Activated T-cell treated with anti-CD3 and anti-CD28 coated beads, Interleukin-2, amount 50 U/mL, for 72 hours (primary cell): ENCODE data around the gene DUSP2. TPM values are rescaled to one million over a fixed set of nuclear protein-coding genes. Genes with fewer than 3 reads are reported as not detected.
"Not testable (repeated sequence)": the region's sequence is repeated elsewhere in the genome, so short reads cannot be mapped to it uniquely, and the experiment has no call there.

ENCODE experiments used
- ATAC-seq, 2 donors: fragments of 150-1000 bp; cut with Tn5 transposase; replicated peaks in 1 of 2; 2 replicates each; pipeline ENCODE4 v1.10.0; 2021; ENCODE audit warnings: moderate library complexity in 2 of 2, mild to moderate bottlenecking in 1 of 2
- DNase-seq, 2 donors: peaks; one replicate each; pipeline ENCODE4 v3.0.0; 2021 to 2022; ENCODE audit warnings: mixed read lengths in 1 of 2
- H3K27ac Mint-ChIP-seq: one replicate; pipeline ENCODE4 v1.8.0; 2022; ENCODE audit warnings: mild to moderate bottlenecking, moderate library complexity, mixed read lengths
- H3K27me3 Mint-ChIP-seq: one replicate; pipeline ENCODE4 v1.8.0; 2022; ENCODE audit warnings: low read depth, mixed read lengths
- H3K36me3 Mint-ChIP-seq, 2 donors: one replicate each; pipeline ENCODE4 v1.8.0; 2022; ENCODE audit warnings: mixed read lengths in 2 of 2, mild to moderate bottlenecking in 1 of 2; ENCODE audit not compliant: insufficient read depth in 2 of 2
- H3K4me1 Mint-ChIP-seq: one replicate; pipeline ENCODE4 v1.8.0; 2022; ENCODE audit warnings: low read depth, mixed read lengths
- H3K4me3 Mint-ChIP-seq, 2 donors: one replicate each; pipeline ENCODE4 v1.8.0; 2022; ENCODE audit warnings: mild to moderate bottlenecking in 2 of 2, mixed read lengths in 2 of 2, moderate library complexity in 2 of 2
- H3K9me3 Mint-ChIP-seq, 2 donors: one replicate each; pipeline ENCODE4 v1.8.0; 2022; ENCODE audit warnings: mixed read lengths in 2 of 2
- total RNA-seq, 2 donors: library from RNA; stranded (reverse); gene quantifications; one replicate each; pipeline ENCODE4 v1.2.3, GENCODE V29; 2022

Gene DUSP2
- total RNA-seq, 2 donors from 2014 or later: 340 to 388 TPM

DNA sequence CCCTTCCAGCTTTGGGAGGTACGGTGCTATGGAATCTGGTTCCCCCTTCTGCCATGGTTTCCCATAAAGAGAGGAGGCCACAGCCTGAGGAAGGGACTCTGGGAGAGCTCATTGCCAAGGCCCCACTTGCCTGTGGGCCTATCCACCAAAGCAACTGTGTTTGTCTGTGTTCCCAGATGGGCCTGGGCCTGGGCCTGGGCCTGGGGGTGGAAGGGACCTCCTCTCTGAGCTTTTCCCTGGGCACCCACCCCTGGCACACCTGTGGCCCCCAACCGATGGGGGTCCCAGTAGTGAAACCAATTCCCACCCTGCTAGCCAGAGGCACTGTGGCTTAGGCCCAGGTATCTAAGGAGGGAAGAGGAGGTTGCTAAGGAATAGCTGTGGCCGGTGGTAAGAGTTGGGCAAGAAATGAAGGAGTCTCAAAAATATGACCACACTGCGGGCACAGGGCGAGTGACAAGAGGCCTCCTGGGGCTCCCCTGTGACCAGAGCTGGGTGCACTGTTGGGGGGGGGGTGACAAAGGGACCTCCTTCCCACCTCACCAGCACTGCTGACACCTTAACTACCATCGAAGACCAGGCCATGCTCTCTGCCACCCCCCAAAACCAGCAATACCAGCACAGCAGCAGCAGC lies 4.9 kb upstream of the DUSP2 start:
- Mint-ChIP-seq H3K9me3 (no peaks in the 10 kb centered on the region), H3K4me1 (peaks cover 92% of the 10 kb centered on the region), H3K27ac (no peak overlapping the region), H3K36me3 (no peaks in the 10 kb centered on the region), H3K4me3 (no peak overlapping the region), H3K27me3 (no peaks in the 10 kb centered on the region)
- ATAC-seq: no peak
- DNase-seq: no peak

DNA sequence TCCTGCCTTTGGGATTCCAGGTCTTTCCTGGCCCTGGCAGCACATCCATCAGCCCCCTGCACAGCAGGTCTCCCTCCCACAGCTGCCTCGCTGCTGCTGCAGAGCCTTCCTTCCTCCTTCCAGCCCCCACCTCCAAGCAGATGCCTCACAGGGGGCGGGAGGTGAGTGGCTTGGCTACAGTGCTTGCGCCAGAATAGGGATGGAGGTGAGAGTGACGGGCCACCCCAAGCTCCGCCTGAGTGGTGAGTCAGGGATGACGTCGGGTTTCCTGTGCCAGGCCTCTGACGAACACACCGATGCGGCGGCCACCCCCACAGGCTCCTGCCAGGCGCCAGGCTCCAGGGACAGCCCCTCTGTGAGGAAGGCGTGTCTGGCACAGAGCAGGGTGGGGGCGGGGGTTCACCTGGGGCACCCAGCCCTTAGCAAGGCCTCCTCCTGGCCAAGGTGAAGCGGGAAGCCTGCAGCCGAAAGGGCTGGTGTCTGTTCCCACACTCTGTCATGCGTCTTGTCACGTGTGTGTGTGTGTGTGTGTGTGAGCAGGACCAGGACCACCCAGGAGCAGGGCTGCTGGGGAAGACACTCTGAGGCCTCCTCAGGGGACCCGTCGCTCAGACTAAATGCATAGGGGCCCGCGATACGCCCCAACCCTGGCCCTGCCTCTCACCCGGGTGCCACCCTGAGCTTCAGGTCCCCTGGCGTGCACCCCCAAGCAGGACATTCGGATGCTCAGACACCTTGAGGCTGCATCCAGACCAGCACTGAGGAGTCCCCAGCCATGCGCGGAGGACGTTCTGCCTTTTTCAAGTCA lies 3.4 kb upstream of the DUSP2 start:
- no peaks in the 10 kb centered on the region for H3K27me3 Mint-ChIP-seq
- peak; percentile 57 to 67 for ATAC-seq
- H3K9me3 Mint-ChIP-seq: no peaks in the 10 kb centered on the region
- H3K36me3 Mint-ChIP-seq: peaks cover 8 to 10% of the 10 kb centered on the region in 2 donors
- peak overlapping the region; percentile 76 to 94 for H3K4me3 Mint-ChIP-seq
- peak overlapping the region; percentile 95 for H3K27ac Mint-ChIP-seq
- H3K4me1 Mint-ChIP-seq: peaks cover 81% of the 10 kb centered on the region
- peak; percentile 97 to 98 for DNase-seq

DNA sequence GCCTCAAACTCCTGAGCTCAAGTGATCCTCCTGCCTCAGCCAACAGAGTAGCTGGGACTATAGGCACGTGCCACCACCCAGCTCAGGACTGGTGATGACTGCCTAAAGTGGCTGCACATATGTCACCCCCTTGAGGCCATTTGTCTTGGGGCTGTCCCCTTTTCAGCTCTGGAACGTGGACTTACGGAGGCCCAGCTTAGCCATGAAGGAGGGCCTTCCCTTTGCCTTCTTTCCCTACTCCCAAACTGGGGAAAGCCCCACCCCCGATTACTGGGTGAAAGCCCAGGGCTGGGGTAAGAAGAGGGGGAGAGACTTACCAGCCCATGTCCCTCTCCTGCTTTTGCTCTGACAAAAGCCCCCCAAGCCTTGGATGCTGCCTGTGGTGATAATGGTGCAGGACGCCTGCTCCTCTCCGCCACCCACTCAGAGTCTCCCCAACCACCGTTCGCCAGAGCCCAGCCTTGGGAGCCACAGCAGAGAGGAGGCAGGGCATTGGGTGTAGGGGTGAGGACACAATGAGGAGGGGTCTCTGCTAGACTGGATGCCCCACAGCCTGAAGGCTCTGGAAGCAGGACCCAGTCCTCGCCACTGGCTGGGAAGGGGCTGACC lies 2.5 kb upstream of the DUSP2 start:
- Mint-ChIP-seq H3K36me3 (peaks cover 13 to 15% of the 10 kb centered on the region in 2 donors), H3K4me3 (peak overlapping the region; percentile 76 to 94), H3K27ac (peak overlapping the region; percentile 95), H3K9me3 (no peaks in the 10 kb centered on the region), H3K27me3 (no peaks in the 10 kb centered on the region), H3K4me1 (peaks cover 73% of the 10 kb centered on the region)
- ATAC-seq (no peak), DNase-seq (peak; percentile 51 to 55)

DNA sequence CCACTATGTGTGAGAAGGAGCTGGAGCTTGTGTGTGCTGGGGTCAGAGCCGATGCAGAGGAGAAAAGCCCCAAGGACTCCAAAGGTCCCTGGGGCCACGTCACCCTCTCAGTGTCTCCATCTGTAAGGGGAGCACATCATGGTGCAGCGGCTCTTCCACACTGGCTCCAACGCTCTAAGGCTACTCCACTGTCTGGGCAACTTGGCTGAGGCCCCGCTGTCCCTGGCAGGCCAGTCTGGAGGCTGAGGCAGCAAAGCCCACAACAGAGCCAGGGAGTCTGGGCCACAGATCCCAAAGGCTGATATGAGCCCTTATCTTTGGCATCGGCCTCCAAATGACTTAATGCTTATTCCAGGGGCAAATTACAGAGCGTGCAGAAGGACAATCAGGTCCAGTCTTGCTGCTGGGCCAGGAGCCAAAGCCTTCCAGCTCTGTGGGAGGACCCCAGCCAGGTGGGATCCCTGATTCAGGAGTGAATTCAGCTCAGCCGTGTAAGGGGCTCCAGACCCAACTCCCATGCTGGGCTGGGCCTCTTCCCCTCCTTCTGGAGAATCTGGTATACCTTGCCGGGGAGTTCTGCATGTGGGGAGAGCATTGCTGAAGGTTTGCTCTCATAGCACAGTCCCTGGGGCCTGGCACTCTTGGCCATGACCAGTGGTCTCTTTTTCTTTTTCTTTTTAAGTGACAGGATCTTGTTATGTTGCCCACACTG lies 1.8 kb upstream of the DUSP2 start:
- Mint-ChIP-seq H3K4me3 (peak overlapping the region; percentile 76 to 94), H3K27me3 (no peaks in the 10 kb centered on the region), H3K9me3 (no peaks in the 10 kb centered on the region), H3K36me3 (peaks cover 17 to 18% of the 10 kb centered on the region in 2 donors), H3K4me1 (peaks cover 73% of the 10 kb centered on the region), H3K27ac (peak overlapping the region; percentile 95)
- ATAC-seq: no peak
- peak in 1 of 2 donors; percentile 53 for DNase-seq

DNA sequence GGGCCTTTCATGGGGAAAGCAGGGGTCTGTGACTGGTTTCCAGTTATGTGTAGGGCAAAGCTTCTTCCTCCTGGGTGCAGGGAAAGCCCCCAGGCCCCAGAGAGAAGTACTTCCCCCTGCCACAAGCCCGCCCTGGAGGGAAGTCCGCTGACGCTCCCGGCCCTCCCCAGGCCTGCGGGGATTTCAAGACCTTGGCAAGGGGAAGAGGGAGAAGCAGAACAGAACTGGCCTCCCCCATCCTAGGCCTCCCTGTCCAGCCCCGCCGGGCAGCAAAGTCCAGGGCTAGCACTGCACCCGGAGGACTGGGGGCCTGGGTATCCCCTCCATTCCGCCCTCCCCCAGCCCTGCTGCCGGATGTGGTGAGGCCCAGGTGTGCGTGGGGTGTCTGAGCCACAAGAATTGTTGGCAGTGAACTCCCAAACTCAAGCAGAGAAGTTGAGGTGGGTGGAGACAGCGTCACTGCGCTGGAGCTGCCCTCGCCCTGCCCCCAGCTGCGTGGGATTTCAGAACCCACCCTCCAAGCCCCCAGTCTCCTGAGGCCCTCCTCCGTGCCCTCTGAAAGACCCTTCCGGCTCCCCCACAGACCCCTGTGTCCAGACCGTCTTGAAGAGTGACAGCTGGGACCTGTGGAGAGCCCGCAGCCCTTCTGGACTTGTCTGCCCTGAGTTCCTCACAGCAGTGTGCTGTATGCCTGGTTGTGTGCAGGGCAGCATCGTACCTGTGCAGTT lies 1.1 kb upstream of the DUSP2 start:
- DNase-seq (peak; percentile 91 to 94), ATAC-seq (peak; percentile 34 to 37)
- Mint-ChIP-seq H3K4me3 (peak overlapping the region; percentile 76 to 94), H3K4me1 (peaks cover 73% of the 10 kb centered on the region), H3K9me3 (no peaks in the 10 kb centered on the region), H3K27me3 (no peaks in the 10 kb centered on the region), H3K27ac (peak overlapping the region; percentile 94), H3K36me3 (peaks cover 18 to 19% of the 10 kb centered on the region in 2 donors)

DNA sequence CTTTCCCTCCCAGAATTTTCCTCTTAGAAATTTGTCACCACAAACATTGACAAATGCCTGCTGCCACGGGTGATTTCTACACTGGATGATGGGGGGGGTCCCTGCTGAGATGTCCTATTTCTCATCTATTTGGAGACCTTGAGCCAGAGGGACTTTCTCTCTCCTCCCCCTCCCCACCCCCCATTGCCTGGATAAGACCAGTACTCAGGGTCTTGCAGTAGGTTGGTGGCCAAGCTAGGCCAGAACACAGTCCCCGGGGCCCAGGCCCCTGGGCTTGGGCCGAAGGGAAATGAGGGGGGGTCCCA lies 560 bp upstream of the DUSP2 start:
- H3K9me3 Mint-ChIP-seq: no peaks in the 10 kb centered on the region
- peaks cover 73% of the 10 kb centered on the region for H3K4me1 Mint-ChIP-seq
- ATAC-seq (no peak), DNase-seq (no peak)
- H3K27me3 Mint-ChIP-seq: no peaks in the 10 kb centered on the region
- peak overlapping the region; percentile 94 for H3K27ac Mint-ChIP-seq
- H3K36me3 Mint-ChIP-seq: peaks cover 18 to 19% of the 10 kb centered on the region in 2 donors
- peak overlapping the region; percentile 76 to 94 for H3K4me3 Mint-ChIP-seq

- peak overlapping the region; percentile 91 for H3K27ac Mint-ChIP-seq
- no peaks in the 10 kb centered on the region for H3K9me3 Mint-ChIP-seq
- ATAC-seq (no peak), DNase-seq (peak; percentile 60 to 63)
- H3K27me3 Mint-ChIP-seq: no peaks in the 10 kb centered on the region
- H3K36me3 Mint-ChIP-seq: peaks cover 19 to 21% of the 10 kb centered on the region in 2 donors
- peak overlapping the region; percentile 91 to 96 for H3K4me3 Mint-ChIP-seq
- H3K4me1 Mint-ChIP-seq: peaks cover 70% of the 10 kb centered on the region
Observed at GRCh38 chr2:96144481-96145035, 682 bp downstream of the DUSP2 start.

DNA sequence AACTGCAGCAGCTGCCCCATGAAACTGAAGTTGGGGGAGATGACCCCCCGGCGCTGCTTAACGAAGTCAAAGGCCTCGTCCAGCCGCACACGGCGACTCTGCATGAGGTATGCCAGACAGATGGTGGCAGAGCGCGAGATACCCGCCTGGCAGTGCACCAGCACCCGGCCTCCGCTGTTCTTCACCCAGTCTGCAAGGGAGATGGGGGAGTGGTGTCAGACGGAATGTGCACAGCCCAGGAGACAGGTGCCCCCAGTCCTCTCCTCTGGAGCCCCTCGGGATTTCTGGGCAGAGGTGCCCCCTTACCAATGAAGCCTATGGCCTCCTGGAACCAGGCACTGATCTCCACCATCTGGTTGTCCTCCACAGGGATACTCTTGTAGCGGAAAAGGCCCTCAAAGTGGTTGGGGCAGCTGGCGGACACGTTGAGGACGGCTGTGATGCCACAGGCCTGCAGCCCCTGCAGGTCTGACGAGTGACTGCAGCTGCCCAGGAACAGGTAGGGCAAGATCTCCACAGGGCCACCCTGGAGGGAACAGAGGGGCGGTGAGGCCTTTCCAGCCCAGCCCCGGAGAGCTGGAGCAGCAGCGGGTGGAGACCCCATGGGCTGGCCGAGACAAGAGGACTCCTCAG lies 1.3 kb downstream of the DUSP2 start:
- Mint-ChIP-seq H3K27ac (peak overlapping the region; percentile 91), H3K36me3 (peaks cover 19 to 21% of the 10 kb centered on the region in 2 donors), H3K4me3 (peak overlapping the region; percentile 91 to 96), H3K27me3 (no peaks in the 10 kb centered on the region), H3K9me3 (no peaks in the 10 kb centered on the region), H3K4me1 (peaks cover 70% of the 10 kb centered on the region)
- DNase-seq: peak; percentile 57 to 58
- ATAC-seq: no peak

GRCh38 chr2:96143231-96143847 lies 1.9 kb downstream of the DUSP2 start:
- Mint-ChIP-seq H3K27ac (peak overlapping the region; percentile 91), H3K9me3 (no peaks in the 10 kb centered on the region), H3K27me3 (no peaks in the 10 kb centered on the region), H3K4me3 (peak overlapping the region; percentile 91 to 96), H3K36me3 (peaks cover 19 to 21% of the 10 kb centered on the region in 2 donors), H3K4me1 (peaks cover 68% of the 10 kb centered on the region)
- ATAC-seq: no peak
- DNase-seq: peak in 1 of 2 donors; percentile 42

DNA sequence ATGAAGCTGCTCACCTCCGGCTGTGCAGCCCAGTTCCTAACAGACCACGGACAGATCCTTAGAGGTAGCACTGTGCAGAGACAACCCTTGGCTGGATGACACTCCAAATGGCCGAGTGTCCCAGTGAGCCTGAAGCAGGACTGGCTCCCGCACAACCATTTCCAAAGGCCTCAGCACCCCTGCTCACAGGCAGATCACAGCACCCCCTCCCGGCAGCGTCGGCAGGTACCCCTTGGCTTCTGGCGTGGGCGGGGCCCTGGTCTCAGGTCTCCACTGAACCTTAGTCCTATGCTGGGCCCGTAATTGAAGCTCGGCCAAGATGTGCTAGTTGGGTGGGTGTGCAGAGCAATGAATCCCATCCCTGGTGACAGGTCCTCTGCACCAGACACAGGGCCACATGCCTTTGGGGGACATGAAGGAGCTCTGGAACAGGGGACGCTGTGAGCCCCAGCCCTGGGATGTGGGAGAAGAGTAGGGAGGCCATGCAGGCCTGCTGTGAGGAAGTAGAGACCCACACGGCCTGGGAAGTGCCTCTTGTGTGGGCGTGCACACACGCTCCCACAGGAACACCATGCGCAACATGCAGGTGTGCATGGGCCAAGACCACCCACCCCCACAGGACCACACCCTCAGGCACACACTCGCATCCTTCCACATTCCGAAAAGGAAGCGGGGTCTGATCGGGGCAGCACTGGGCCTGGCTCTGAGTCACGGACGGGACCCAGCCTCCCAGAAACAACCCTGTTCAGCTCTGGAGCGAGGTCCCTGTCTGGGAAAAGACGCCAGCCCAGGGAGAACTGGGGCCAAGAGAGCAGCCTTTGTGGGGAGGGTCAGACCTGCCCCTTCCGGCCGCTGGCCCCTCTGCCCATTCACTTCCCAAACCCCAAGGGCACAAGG lies 2.8 kb downstream of the DUSP2 start:
- Mint-ChIP-seq H3K27me3 (no peaks in the 10 kb centered on the region), H3K4me3 (peak overlapping the region; percentile 91 to 96), H3K9me3 (no peaks in the 10 kb centered on the region), H3K27ac (peak overlapping the region; percentile 91), H3K4me1 (peaks cover 64% of the 10 kb centered on the region), H3K36me3 (peaks cover 19 to 21% of the 10 kb centered on the region in 2 donors)
- ATAC-seq (peak; percentile 3 to 5), DNase-seq (peak; percentile 84 to 86)

GRCh38 chr2:96141624-96141967 lies 3.6 kb downstream of the DUSP2 start:
- peak overlapping the region; percentile 91 to 96 for H3K4me3 Mint-ChIP-seq
- H3K36me3 Mint-ChIP-seq: peaks cover 19 to 21% of the 10 kb centered on the region in 2 donors
- not testable (repeated sequence) for ATAC-seq, DNase-seq, H3K9me3 Mint-ChIP-seq, H3K27me3 Mint-ChIP-seq
- H3K4me1 Mint-ChIP-seq: peaks cover 55% of the 10 kb centered on the region
- peak overlapping the region; percentile 91 for H3K27ac Mint-ChIP-seq
